Measurements from ENCODE around the gene TGIF1. TPM values are rescaled to one million over a fixed set of nuclear protein-coding genes. Genes with fewer than 3 reads are reported as not detected.

The TGIF1 gene
- total RNA-seq, 1 experiment from 2014 or later: 172 TPM

DNA sequence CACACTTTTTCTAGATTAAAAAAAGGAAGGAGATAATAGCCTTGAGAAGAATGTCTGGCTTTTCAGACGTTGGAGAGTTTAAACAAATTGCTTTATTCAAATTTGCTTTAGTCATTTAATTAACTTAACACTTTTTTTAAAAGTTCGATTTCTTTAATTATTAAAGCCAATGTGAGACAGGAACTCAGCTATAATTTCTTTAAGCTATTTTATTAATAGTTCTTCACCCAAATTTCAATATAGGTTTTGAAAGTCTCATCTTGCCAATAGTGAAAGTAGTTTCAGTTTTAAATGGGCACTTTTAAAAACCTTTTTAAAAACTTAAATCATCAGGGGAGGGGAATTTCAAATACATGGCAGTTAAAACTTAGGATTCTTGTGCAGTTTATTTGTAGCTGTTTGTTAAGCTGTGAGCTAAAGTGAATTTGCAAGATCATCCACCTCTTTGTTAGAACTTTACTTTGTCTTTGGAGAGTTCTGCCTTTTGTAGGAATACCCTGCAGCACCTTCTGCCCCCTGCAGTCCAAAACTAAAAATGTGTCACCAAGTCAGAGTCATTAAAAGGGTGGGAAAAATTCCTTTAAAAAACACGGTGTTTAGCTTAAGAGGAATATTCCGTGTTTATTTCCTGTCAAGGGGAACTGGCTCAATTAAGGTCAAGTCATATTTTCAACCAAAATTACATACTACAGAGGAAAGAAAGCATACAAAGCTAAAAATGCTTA, 4.6 kb downstream of the TGIF1 start:
- intact Hi-C loops (cut with micrococcal nuclease): loop anchor here (1.0 kb wide), 4 partner anchors 74 to 212 kb away; no protein-coding TSS in a partner anchor
- Mint-ChIP-seq H3K4me3 (ENCODE audit: unreplicated experiment) (peak overlapping the region; percentile 95), H3K9me3 (ENCODE audit: unreplicated experiment) (no peaks in the 10 kb centered on the region), H3K27me3 (ENCODE audit: insufficient read depth, unreplicated experiment) (no peaks in the 10 kb centered on the region), H3K27ac (ENCODE audit: low read depth, unreplicated experiment) (peak overlapping the region; percentile 99), H3K36me3 (ENCODE audit: insufficient read depth, unreplicated experiment) (peaks cover 80% of the 10 kb centered on the region), H3K4me1 (ENCODE audit: insufficient read depth, unreplicated experiment) (peaks cover 37% of the 10 kb centered on the region)
- CTCF ChIA-PET: interaction anchor here (0.7 to 5.7 kb wide), 36 partner anchors 8 to 214 kb away, joined by 3 to 86 read pairs (median 5); no protein-coding TSS in a partner anchor
- BruUV-seq (replicated peaks): no TSS peak
- POLR2A ChIA-PET: interaction anchor here (0.5 to 12.0 kb wide), 31 partner anchors 8 to 340 kb away, joined by 3 to 325 read pairs (median 6); partner anchors contain the start of genes MYL12A and MYL12B
- peak; percentile 62 for DNase-seq (ENCODE audit: unreplicated experiment)
- TF ChIP-seq, protein P1, sequence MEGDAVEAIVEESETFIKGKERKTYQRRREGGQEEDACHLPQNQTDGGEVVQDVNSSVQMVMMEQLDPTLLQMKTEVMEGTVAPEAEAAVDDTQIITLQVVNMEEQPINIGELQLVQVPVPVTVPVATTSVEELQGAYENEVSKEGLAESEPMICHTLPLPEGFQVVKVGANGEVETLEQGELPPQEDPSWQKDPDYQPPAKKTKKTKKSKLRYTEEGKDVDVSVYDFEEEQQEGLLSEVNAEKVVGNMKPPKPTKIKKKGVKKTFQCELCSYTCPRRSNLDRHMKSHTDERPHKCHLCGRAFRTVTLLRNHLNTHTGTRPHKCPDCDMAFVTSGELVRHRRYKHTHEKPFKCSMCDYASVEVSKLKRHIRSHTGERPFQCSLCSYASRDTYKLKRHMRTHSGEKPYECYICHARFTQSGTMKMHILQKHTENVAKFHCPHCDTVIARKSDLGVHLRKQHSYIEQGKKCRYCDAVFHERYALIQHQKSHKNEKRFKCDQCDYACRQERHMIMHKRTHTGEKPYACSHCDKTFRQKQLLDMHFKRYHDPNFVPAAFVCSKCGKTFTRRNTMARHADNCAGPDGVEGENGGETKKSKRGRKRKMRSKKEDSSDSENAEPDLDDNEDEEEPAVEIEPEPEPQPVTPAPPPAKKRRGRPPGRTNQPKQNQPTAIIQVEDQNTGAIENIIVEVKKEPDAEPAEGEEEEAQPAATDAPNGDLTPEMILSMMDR (IDR thresholded peaks at IDR 0.05; ENCODE audit: unreplicated experiment): peak; percentile 48

- no TSS peak for BruUV-seq (replicated peaks)
- Mint-ChIP-seq H3K4me1 (ENCODE audit: insufficient read depth, unreplicated experiment) (peaks cover 38% of the 10 kb centered on the region), H3K27me3 (ENCODE audit: insufficient read depth, unreplicated experiment) (no peaks in the 10 kb centered on the region), H3K36me3 (ENCODE audit: insufficient read depth, unreplicated experiment) (peaks cover 79% of the 10 kb centered on the region), H3K4me3 (ENCODE audit: unreplicated experiment) (peak overlapping the region; percentile 95), H3K9me3 (ENCODE audit: unreplicated experiment) (no peaks in the 10 kb centered on the region), H3K27ac (ENCODE audit: low read depth, unreplicated experiment) (peak overlapping the region; percentile 99)
- ChIA-PET CTCF (interaction anchor here (0.8 to 5.7 kb wide), 29 partner anchors 9 to 213 kb away, joined by 3 to 86 read pairs (median 5); no protein-coding TSS in a partner anchor), POLR2A (interaction anchor here (0.5 to 12.0 kb wide), 26 partner anchors 9 to 339 kb away, joined by 3 to 325 read pairs (median 46); partner anchors contain the start of genes MYL12A and MYL12B)
- intact Hi-C loops (cut with micrococcal nuclease): no loop called here
- TF ChIP-seq, protein P1 (IDR thresholded peaks at IDR 0.05; ENCODE audit: unreplicated experiment): no peak
- no peak for DNase-seq (ENCODE audit: unreplicated experiment)
Measured at GRCh38 chr18:3455090-3455635, 5.2 kb downstream of the TGIF1 start.

GRCh38 chr18:3455907-3456685, 6.1 kb downstream of the TGIF1 start:
- Mint-ChIP-seq H3K27me3 (ENCODE audit: insufficient read depth, unreplicated experiment) (no peaks in the 10 kb centered on the region), H3K9me3 (ENCODE audit: unreplicated experiment) (no peaks in the 10 kb centered on the region), H3K4me3 (ENCODE audit: unreplicated experiment) (peak overlapping the region; percentile 95), H3K4me1 (ENCODE audit: insufficient read depth, unreplicated experiment) (peaks cover 43% of the 10 kb centered on the region), H3K36me3 (ENCODE audit: insufficient read depth, unreplicated experiment) (peaks cover 77% of the 10 kb centered on the region), H3K27ac (ENCODE audit: low read depth, unreplicated experiment) (no peak overlapping the region)
- TF ChIP-seq, protein P1 (IDR thresholded peaks at IDR 0.05; ENCODE audit: unreplicated experiment): no peak
- ChIA-PET POLR2A (interaction anchor here (1.5 to 12.0 kb wide), 15 partner anchors 8 to 210 kb away, joined by 4 to 325 read pairs (median 74); partner anchors contain the start of genes MYL12A and MYL12B), CTCF (interaction anchor here (0.6 to 5.7 kb wide), 15 partner anchors 10 to 316 kb away, joined by 3 to 86 read pairs (median 5); no protein-coding TSS in a partner anchor)
- BruUV-seq (replicated peaks): no TSS peak
- no peak for DNase-seq (ENCODE audit: unreplicated experiment)
- intact Hi-C loops (cut with micrococcal nuclease): no loop called here
